K562 (cell line): Measurements from ENCODE around the gene PPT2. TPM values are rescaled to one million over a fixed set of nuclear protein-coding genes. Genes with fewer than 3 reads are reported as not detected.

Source experiments
- BRF1 ChIP-seq: IDR thresholded peaks from 3 replicates; pipeline ENCODE4 v1.6.1; 2011; ENCODE audit warnings: borderline replicate concordance, mild to moderate bottlenecking; ENCODE audit not compliant: insufficient read length; ENCODE audit errors: extremely low read depth
- DDX20 ChIP-seq: fragments of 450-650 bp; IDR thresholded peaks from 2 replicates; pipeline ENCODE4 v1.6.1; 2016; ENCODE audit warnings: missing genetic modification characterization, low read depth, mild to moderate bottlenecking, missing compliant biosample characterization, moderate library complexity
- FOXM1 ChIP-seq, 2 experiments: fragments of 450-650 bp in 1 of 2; sonication (generic) in 1 of 2; formaldehyde crosslinking in 1 of 2; IDR thresholded peaks; 2 replicates each; pipeline versions ENCODE4 v1.6.1 to v1.9.0; 2017 to 2022; ENCODE audit warnings: low read depth in 2 of 2, mild to moderate bottlenecking in 2 of 2, missing genetic modification reagents in 1 of 2, moderate library complexity in 1 of 2
- GABPA ChIP-seq: fragments of 200-800 bp; sonication (Bioruptor generic); conservative IDR thresholded peaks from 2 replicates; pipeline ENCODE4 v1.6.1; 2016; ENCODE audit warnings: low read depth, missing genetic modification characterization, missing compliant biosample characterization
- NBN ChIP-seq: fragments of 450-650 bp; IDR thresholded peaks from 2 replicates; pipeline ENCODE4 v1.6.1; 2016; ENCODE audit warnings: low read depth, mild to moderate bottlenecking
- NFE2L1 ChIP-seq: fragments of 450-650 bp; IDR thresholded peaks from 2 replicates; pipeline ENCODE4 v1.6.1; 2016; ENCODE audit warnings: missing genetic modification characterization, low read depth, mild to moderate bottlenecking, missing compliant biosample characterization, moderate library complexity, borderline replicate concordance
- PYGO2 ChIP-seq: fragments of 450-650 bp; IDR thresholded peaks from 2 replicates; pipeline ENCODE4 v1.6.1; 2016; ENCODE audit warnings: mild to moderate bottlenecking, missing genetic modification characterization, moderate library complexity, missing compliant biosample characterization
- RAD21 ChIP-seq, 2 experiments: fragments of 250-450 bp in 1 of 2; fragments of 450-650 bp in 1 of 2; sonication (Bioruptor Pico) in 1 of 2; formaldehyde crosslinking in 1 of 2; IDR thresholded peaks in 1 of 2; conservative IDR thresholded peaks in 1 of 2; 2 replicates each; pipeline versions ENCODE4 v1.4.0 to v1.8.0; 2020 to 2022; ENCODE audit warnings: mild to moderate bottlenecking in 2 of 2, moderate library complexity in 1 of 2
- SETDB1 ChIP-seq: IDR thresholded peaks from one replicate; pipeline ENCODE4 v1.6.1; 2012; ENCODE audit warnings: low read length, control low read depth, inconsistent platforms
- SIRT6 ChIP-seq: IDR thresholded peaks from one replicate; pipeline ENCODE4 v1.6.1; 2012; ENCODE audit warnings: low read depth, mild to moderate bottlenecking, control low read depth, inconsistent platforms, low read length, moderate library complexity
- TBL1XR1 ChIP-seq, 2 experiments: IDR thresholded peaks; 2 replicates each; pipeline ENCODE4 v1.6.1; 2012; ENCODE audit warnings: improper control_type of control experiment in 2 of 2, low read length in 2 of 2, mild to moderate bottlenecking in 1 of 2
- ZNF316 ChIP-seq: fragments of 450-650 bp; IDR thresholded peaks from 2 replicates; pipeline ENCODE4 v1.6.1; 2016
- ZNF57 ChIP-seq: fragments of 450-650 bp; formaldehyde crosslinking; IDR thresholded peaks from 2 replicates; pipeline ENCODE4 v1.4.0; 2020; ENCODE audit warnings: mild to moderate bottlenecking, moderate library complexity
- ZNF764 ChIP-seq: fragments of 250-450 bp; sonication (Bioruptor Pico); IDR thresholded peaks from 2 replicates; pipeline ENCODE4 v1.4.0; 2020; ENCODE audit warnings: low read depth, mild to moderate bottlenecking, moderate library complexity
- polyA plus RNA-seq, 8 experiments: library from polyadenylated mRNA; depleted of rRNA in 4 of 8; stranded (reverse) in 5 of 8; unstranded in 3 of 8; fragments of >200 nt; fragmentation: Nextera tagmentation in 2 of 8; fragmentation: Illumina TruSeq in 1 of 8; extraction: Ambion mirVana in 2 of 8; extraction: Trizol in 1 of 8; gene quantifications; 2 replicates each; pipeline versions ENCODE4 v1.2.1 to v1.2.3, GENCODE V29; 2011 to 2014; ENCODE audit warnings: inconsistent platforms in 1 of 8, missing spikeins in 1 of 8
- total RNA-seq, 7 experiments: library from RNA; depleted of rRNA in 6 of 7; stranded (reverse); fragments of >200 nt in 6 of 7; fragmentation: Illumina TruSeq in 2 of 7; extraction: Trizol in 2 of 7; gene quantifications; 2 replicates each; pipeline versions ENCODE4 v1.2.1 to v1.2.3, GENCODE V29; 2011 to 2021; ENCODE audit warnings: low replicate concordance in 1 of 7
- TF ChIP-seq, protein P1 (sequence below), 2 experiments: fragments of 450-650 bp in 1 of 2; sonication (generic) in 1 of 2; formaldehyde crosslinking in 1 of 2; IDR thresholded peaks in 1 of 2; conservative IDR thresholded peaks in 1 of 2; 2 replicates each; pipeline versions ENCODE4 v1.6.1 to v1.8.1; 2016 to 2023; ENCODE audit warnings: mild to moderate bottlenecking in 2 of 2, moderate library complexity in 2 of 2, inconsistent platforms in 1 of 2, missing genetic modification reagents in 1 of 2
- TF ChIP-seq, protein P2 (sequence below): fragments of 250-450 bp; sonication (Bioruptor Pico); IDR thresholded peaks from 2 replicates; pipeline ENCODE4 v1.4.0; 2020; ENCODE audit warnings: mild to moderate bottlenecking
- TF ChIP-seq, protein P3 (sequence below), 2 experiments: fragments of 250-450 bp in 1 of 2; fragments of 450-650 bp in 1 of 2; sonication (Bioruptor Pico) in 1 of 2; IDR thresholded peaks; 2 replicates each; pipeline versions ENCODE4 v1.6.1 to v1.8.0; 2016 to 2021; ENCODE audit warnings: mild to moderate bottlenecking in 2 of 2, moderate library complexity in 2 of 2, missing compliant biosample characterization in 1 of 2, missing genetic modification characterization in 1 of 2
- TF ChIP-seq, protein P4 (sequence below): sonication (generic); formaldehyde crosslinking; IDR thresholded peaks from 2 replicates; pipeline ENCODE4 v1.8.0; 2023; ENCODE audit warnings: mild to moderate bottlenecking, missing genetic modification reagents

The PPT2 gene
- total and polyA plus RNA-seq, 9 of the 15 experiments (the other 6 are each of a cell fraction or from before 2014, with no cell fraction given) = 27.4 to 98.8 (median 69.9) TPM

DNA sequence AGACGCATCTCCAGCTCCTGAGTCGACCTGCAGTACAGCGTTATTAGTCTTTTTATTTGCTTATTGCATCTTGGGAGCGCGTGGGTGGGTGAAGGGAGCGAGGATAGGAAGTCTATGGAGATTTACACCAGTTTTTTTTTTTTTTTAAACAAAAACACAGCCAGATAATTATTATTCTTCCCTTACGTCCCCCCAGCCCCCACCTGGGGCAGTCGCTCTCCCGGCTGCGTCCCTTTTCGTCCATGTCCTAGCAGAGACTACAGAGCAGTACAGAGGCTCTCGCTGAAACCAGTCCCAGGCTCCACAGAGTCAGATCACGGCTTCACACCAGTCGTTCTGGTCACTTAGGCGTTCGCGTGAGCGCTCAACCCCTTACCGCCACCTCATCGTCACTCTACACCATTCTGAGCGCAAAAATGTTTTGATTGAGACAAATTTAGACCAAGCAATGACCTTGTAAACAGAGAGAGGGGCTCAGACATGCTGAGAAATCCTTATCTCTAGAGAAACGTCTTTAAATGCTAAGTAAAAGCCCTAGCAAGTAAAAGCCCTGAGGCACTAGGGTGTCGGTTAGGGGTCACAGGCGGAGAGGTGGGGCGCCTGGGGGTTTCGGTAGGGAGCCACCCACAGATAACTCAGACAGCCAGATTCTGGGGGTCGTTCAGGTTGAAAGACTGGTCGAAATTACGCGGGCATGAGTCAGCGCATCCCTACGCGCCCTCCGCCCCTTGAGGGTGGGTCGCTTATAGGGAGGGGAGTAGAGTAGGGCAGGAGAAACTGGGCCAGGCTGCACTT lies 975 bp upstream of the PPT2 start (continued):
- TF ChIP-seq, protein P1, sequence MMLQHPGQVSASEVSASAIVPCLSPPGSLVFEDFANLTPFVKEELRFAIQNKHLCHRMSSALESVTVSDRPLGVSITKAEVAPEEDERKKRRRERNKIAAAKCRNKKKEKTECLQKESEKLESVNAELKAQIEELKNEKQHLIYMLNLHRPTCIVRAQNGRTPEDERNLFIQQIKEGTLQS (IDR thresholded peaks at IDR 0.05) = peak; percentile 55
- TF ChIP-seq, protein P1 (CRISPR knock-in tag; conservative IDR thresholded peaks at IDR 0.05) = no peak
- TF ChIP-seq SIRT6 = no peak
- TF ChIP-seq ZNF764 (CRISPR knock-in tag) = no peak
- TF ChIP-seq ZNF316 = peak; percentile 78
- no peak for TF ChIP-seq RAD21 (CRISPR knock-in tag; conservative IDR thresholded peaks at IDR 0.05 in 1 of 2, IDR thresholded peaks at IDR 0.05 in 1 of 2)
- TF ChIP-seq PYGO2 = no peak
- no peak; a peak in 1 of 4 replicates for TF ChIP-seq TBL1XR1 (IDR thresholded peaks at IDR 0.05; ENCODE audit: low read length in 2 of 2)
- TF ChIP-seq NFE2L1 (tag) = no peak
- TF ChIP-seq, protein P2, sequence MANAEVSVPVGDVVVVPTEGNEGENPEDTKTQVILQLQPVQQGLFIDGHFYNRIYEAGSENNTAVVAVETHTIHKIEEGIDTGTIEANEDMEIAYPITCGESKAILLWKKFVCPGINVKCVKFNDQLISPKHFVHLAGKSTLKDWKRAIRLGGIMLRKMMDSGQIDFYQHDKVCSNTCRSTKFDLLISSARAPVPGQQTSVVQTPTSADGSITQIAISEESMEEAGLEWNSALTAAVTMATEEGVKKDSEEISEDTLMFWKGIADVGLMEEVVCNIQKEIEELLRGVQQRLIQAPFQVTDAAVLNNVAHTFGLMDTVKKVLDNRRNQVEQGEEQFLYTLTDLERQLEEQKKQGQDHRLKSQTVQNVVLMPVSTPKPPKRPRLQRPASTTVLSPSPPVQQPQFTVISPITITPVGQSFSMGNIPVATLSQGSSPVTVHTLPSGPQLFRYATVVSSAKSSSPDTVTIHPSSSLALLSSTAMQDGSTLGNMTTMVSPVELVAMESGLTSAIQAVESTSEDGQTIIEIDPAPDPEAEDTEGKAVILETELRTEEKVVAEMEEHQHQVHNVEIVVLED (CRISPR knock-in tag) = no peak
- TF ChIP-seq, protein P3, sequence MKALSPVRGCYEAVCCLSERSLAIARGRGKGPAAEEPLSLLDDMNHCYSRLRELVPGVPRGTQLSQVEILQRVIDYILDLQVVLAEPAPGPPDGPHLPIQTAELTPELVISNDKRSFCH (CRISPR knock-in tag; IDR thresholded peaks at IDR 0.05) = no peak
- TF ChIP-seq, protein P3 (tag; IDR thresholded peaks at IDR 0.05) = 0 out of 2 replicates have a peak, but pooled peaks have one; percentile 18
- no peak for TF ChIP-seq NBN
- TF ChIP-seq GABPA = no peak
- TF ChIP-seq, protein P4, sequence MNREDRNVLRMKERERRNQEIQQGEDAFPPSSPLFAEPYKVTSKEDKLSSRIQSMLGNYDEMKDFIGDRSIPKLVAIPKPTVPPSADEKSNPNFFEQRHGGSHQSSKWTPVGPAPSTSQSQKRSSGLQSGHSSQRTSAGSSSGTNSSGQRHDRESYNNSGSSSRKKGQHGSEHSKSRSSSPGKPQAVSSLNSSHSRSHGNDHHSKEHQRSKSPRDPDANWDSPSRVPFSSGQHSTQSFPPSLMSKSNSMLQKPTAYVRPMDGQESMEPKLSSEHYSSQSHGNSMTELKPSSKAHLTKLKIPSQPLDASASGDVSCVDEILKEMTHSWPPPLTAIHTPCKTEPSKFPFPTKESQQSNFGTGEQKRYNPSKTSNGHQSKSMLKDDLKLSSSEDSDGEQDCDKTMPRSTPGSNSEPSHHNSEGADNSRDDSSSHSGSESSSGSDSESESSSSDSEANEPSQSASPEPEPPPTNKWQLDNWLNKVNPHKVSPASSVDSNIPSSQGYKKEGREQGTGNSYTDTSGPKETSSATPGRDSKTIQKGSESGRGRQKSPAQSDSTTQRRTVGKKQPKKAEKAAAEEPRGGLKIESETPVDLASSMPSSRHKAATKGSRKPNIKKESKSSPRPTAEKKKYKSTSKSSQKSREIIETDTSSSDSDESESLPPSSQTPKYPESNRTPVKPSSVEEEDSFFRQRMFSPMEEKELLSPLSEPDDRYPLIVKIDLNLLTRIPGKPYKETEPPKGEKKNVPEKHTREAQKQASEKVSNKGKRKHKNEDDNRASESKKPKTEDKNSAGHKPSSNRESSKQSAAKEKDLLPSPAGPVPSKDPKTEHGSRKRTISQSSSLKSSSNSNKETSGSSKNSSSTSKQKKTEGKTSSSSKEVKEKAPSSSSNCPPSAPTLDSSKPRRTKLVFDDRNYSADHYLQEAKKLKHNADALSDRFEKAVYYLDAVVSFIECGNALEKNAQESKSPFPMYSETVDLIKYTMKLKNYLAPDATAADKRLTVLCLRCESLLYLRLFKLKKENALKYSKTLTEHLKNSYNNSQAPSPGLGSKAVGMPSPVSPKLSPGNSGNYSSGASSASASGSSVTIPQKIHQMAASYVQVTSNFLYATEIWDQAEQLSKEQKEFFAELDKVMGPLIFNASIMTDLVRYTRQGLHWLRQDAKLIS (CRISPR knock-in tag) = no peak
- no peak for TF ChIP-seq FOXM1 (IDR thresholded peaks at IDR 0.05; ENCODE audit: low read depth)
- TF ChIP-seq FOXM1 (CRISPR knock-in tag; IDR thresholded peaks at IDR 0.05; ENCODE audit: low read depth) = no peak
- no peak for TF ChIP-seq SETDB1
- TF ChIP-seq BRF1 = no peak
- no peak for TF ChIP-seq ZNF57
- no peak for TF ChIP-seq DDX20 (tag)
